ENCODE data around the gene PABPC3. TPM values are rescaled to one million over a fixed set of nuclear protein-coding genes. Genes with fewer than 3 reads are reported as not detected.

The PABPC3 gene
- total and polyA plus RNA-seq, 2 of the 13 experiments (the other 11 are each of a cell fraction or from before 2014, with no cell fraction given), result 0.04 to 0.09 TPM

GRCh38 chr13:25117312-25117711 lies 21.4 kb downstream of the PABPC3 start:
- H3K36me3 ChIP-seq (replicated peaks in 1 of 2; ENCODE audit: control insufficient read depth in 1 of 2, insufficient read depth in 2 of 2, low read length in 2 of 2), result no peaks in the 10 kb centered on the region
- no peaks in the 10 kb centered on the region for H3K9me3 ChIP-seq (ENCODE audit: low read length)
- 22% methylated on average over 9 of the region's 16 CpGs for WGBS (ENCODE audit: low lambda C conversion rate)
- H3K79me2 ChIP-seq (ENCODE audit: insufficient read depth, low read length), result no peaks in the 10 kb centered on the region
- peak; percentile 32; the same call in 1 of the 3 replicates for ATAC-seq
- POLR2A ChIA-PET, result no interaction called here
- H3K4me2 ChIP-seq (ENCODE audit: low read depth, low read length), result no peak overlapping the region
- DNase-seq (ENCODE audit: low spot score), result no peak
- intact Hi-C loops (cut with micrococcal nuclease; ENCODE audit: unreplicated experiment) (no loop called here), in situ Hi-C loops (cut with HindIII; ENCODE audit: extremely low pct_ligation_motif_present, low pct_unique_long_range_greater_than_20kb) (no loop called here)
- H3K27ac ChIP-seq (ENCODE audit: extremely low read length, insufficient read depth, low read length), result no peak overlapping the region
- BruUV-seq (replicated peaks), result no TSS peak
- H3K4me3 ChIP-seq (replicated peaks in 1 of 3; ENCODE audit: insufficient read depth in 1 of 3, low read depth in 2 of 3, low read length in 3 of 3), result no peak overlapping the region
- TF ChIP-seq ZNF83 (CRISPR knock-in tag; IDR thresholded peaks at IDR 0.05; ENCODE audit: borderline replicate concordance), result no peak
- TF ChIP-seq CEBPG (CRISPR knock-in tag; IDR thresholded peaks at IDR 0.05), result 0 out of 2 replicates have a peak, but pooled peaks have one; percentile 25
- TF ChIP-seq ATF4 (CRISPR knock-in tag; IDR thresholded peaks at IDR 0.05), result peak in 1 of 2 experiments; percentile 90; a peak in 2 of 4 replicates
- TF ChIP-seq HHEX (CRISPR knock-in tag; IDR thresholded peaks at IDR 0.05), result no peak
- TF ChIP-seq CEBPB (IDR thresholded peaks at IDR 0.05; ENCODE audit: borderline replicate concordance, low read depth, low read length), result peak; percentile 28; the same call in 1 of the 2 replicates
- no peak overlapping the region for H2AFZ ChIP-seq (ENCODE audit: low read length)
- FAIRE-seq, result no peak
- H3K27me3 ChIP-seq (ENCODE audit: control insufficient read depth in 1 of 2, insufficient read depth in 2 of 2, low read length in 2 of 2), result peaks cover 0 to 12% of the 10 kb centered on the region in 2 experiments; a peak in 2 of 5 replicates
- no peaks in the 10 kb centered on the region for H3K4me1 ChIP-seq (ENCODE audit: insufficient read depth, low read length)
- CTCF ChIA-PET (ENCODE audit: low intra/inter-chr PET ratio, low total read pairs), result no interaction called here
- no peaks in the 10 kb centered on the region for H4K20me1 ChIP-seq (ENCODE audit: insufficient read depth, low read length)
- H3K9ac ChIP-seq (ENCODE audit: insufficient read depth, low read depth, low read length), result no peak overlapping the region

GRCh38 chr13:25118378-25118905 lies 22.5 kb downstream of the PABPC3 start:
- no peak overlapping the region for H3K4me3 ChIP-seq (replicated peaks in 1 of 3; ENCODE audit: insufficient read depth in 1 of 3, low read depth in 2 of 3, low read length in 3 of 3)
- TF ChIP-seq MAF1 (CRISPR knock-in tag; IDR thresholded peaks at IDR 0.05; ENCODE audit: borderline replicate concordance) (no peak), SRF (IDR thresholded peaks at IDR 0.05; ENCODE audit: low read depth, low read length) (no peak), ZNF75D (CRISPR knock-in tag; IDR thresholded peaks at IDR 0.05; ENCODE audit: borderline replicate concordance) (no peak), TERF1 (CRISPR knock-in tag; IDR thresholded peaks at IDR 0.05) (no peak)
- POLR2A ChIA-PET, result no interaction called here
- H3K9me3 ChIP-seq (ENCODE audit: low read length), result no peaks in the 10 kb centered on the region
- BruUV-seq (replicated peaks), result no TSS peak
- H4K20me1 ChIP-seq (ENCODE audit: insufficient read depth, low read length), result no peaks in the 10 kb centered on the region
- no peaks in the 10 kb centered on the region for H3K36me3 ChIP-seq (replicated peaks in 1 of 2; ENCODE audit: control insufficient read depth in 1 of 2, insufficient read depth in 2 of 2, low read length in 2 of 2)
- H2AFZ ChIP-seq (ENCODE audit: low read length), result no peak overlapping the region
- no peak overlapping the region for H3K27ac ChIP-seq (ENCODE audit: extremely low read length, insufficient read depth, low read length)
- H3K79me2 ChIP-seq (ENCODE audit: insufficient read depth, low read length), result no peaks in the 10 kb centered on the region
- intact Hi-C loops (cut with micrococcal nuclease; ENCODE audit: unreplicated experiment) (no loop called here), in situ Hi-C loops (cut with HindIII; ENCODE audit: extremely low pct_ligation_motif_present, low pct_unique_long_range_greater_than_20kb) (no loop called here)
- H3K27me3 ChIP-seq (ENCODE audit: control insufficient read depth in 1 of 2, insufficient read depth in 2 of 2, low read length in 2 of 2), result peaks cover 0 to 12% of the 10 kb centered on the region in 2 experiments; a peak in 2 of 5 replicates
- CTCF ChIA-PET (ENCODE audit: low intra/inter-chr PET ratio, low total read pairs), result no interaction called here
- DNase-seq (ENCODE audit: low spot score) (no peak), ATAC-seq (no peak), FAIRE-seq (no peak)
- no peaks in the 10 kb centered on the region for H3K4me1 ChIP-seq (ENCODE audit: insufficient read depth, low read length)
- 10% methylated on average over 8 of the region's 8 CpGs for WGBS (ENCODE audit: low lambda C conversion rate)
- H3K9ac ChIP-seq (ENCODE audit: insufficient read depth, low read depth, low read length), result no peak overlapping the region
- H3K4me2 ChIP-seq (ENCODE audit: low read depth, low read length), result no peak overlapping the region
